RWPE1 (cell line): ENCODE results near the gene FGF12.

Source experiments
- CTCF ChIA-PET: fragments of 350-600 bp; sonication (Branson Sonifier 250); formaldehyde crosslinking; extraction: SDS; loops from one replicate; lab custom pipeline; 2021; lab: Yijun Ruan, JAX
- POLR2A ChIA-PET: fragments of 400-600 bp; formaldehyde crosslinking; extraction: SDS; loops from one replicate; lab custom pipeline; 2020; ENCODE audit warnings: antibody characterized with exemption; ENCODE audit not compliant: low non-redundant PET; lab: Yijun Ruan, JAX
- DNase-seq: peaks from one replicate; pipeline ENCODE4 v3.0.0; 2012; ENCODE audit warnings: low spot score
- H3K27ac ChIP-seq: fragments of 450-650 bp; 2 replicates; pipeline ENCODE4 v1.5.1; 2017
- TF ChIP-seq, protein P1 (sequence below): fragments of 450-650 bp; conservative IDR thresholded peaks from 2 replicates; pipeline ENCODE4 v1.5.1; 2017; ENCODE audit warnings: low read depth, mild to moderate bottlenecking

FGF12 gene

GRCh38 chr3:192303235-192303634 lies 424.1 kb downstream of the FGF12 start:
- ChIA-PET CTCF (no interaction called here), POLR2A (no interaction called here)
- H3K27ac ChIP-seq: no peak overlapping the region
- TF ChIP-seq, protein P1, sequence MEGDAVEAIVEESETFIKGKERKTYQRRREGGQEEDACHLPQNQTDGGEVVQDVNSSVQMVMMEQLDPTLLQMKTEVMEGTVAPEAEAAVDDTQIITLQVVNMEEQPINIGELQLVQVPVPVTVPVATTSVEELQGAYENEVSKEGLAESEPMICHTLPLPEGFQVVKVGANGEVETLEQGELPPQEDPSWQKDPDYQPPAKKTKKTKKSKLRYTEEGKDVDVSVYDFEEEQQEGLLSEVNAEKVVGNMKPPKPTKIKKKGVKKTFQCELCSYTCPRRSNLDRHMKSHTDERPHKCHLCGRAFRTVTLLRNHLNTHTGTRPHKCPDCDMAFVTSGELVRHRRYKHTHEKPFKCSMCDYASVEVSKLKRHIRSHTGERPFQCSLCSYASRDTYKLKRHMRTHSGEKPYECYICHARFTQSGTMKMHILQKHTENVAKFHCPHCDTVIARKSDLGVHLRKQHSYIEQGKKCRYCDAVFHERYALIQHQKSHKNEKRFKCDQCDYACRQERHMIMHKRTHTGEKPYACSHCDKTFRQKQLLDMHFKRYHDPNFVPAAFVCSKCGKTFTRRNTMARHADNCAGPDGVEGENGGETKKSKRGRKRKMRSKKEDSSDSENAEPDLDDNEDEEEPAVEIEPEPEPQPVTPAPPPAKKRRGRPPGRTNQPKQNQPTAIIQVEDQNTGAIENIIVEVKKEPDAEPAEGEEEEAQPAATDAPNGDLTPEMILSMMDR: no peak
- DNase-seq: no peak

DNA sequence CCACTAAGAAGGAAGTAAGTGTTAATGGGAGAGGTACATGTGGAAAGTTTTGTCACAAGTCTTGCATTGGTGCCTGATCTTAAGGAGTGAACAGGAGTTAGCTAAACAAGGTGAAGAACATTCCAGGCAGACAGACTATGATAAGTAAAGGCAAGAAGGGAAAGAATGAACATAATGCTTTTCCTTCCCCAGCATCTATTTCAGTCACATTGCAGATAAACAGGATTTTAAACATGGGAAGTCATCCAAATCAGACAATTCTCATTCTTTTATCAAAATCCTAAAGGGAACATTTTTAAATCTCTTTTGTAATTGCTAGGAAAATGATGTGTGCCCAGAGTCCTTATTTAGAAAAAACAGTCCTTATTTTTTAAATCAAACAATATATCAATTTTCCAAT lies 424.6 kb downstream of the FGF12 start:
- POLR2A ChIA-PET: no interaction called here
- CTCF ChIA-PET: no interaction called here
- no peak for DNase-seq
- TF ChIP-seq, protein P1: no peak
- H3K27ac ChIP-seq: no peak overlapping the region

GRCh38 chr3:192299921-192300320 lies 427.4 kb downstream of the FGF12 start:
- no peak overlapping the region for H3K27ac ChIP-seq
- ChIA-PET CTCF (no interaction called here), POLR2A (no interaction called here)
- no peak for DNase-seq
- TF ChIP-seq, protein P1: no peak

- POLR2A ChIA-PET: no interaction called here
- CTCF ChIA-PET: no interaction called here
Measured at GRCh38 chr3:192296845-192297244, 430.5 kb downstream of the FGF12 start.

DNA sequence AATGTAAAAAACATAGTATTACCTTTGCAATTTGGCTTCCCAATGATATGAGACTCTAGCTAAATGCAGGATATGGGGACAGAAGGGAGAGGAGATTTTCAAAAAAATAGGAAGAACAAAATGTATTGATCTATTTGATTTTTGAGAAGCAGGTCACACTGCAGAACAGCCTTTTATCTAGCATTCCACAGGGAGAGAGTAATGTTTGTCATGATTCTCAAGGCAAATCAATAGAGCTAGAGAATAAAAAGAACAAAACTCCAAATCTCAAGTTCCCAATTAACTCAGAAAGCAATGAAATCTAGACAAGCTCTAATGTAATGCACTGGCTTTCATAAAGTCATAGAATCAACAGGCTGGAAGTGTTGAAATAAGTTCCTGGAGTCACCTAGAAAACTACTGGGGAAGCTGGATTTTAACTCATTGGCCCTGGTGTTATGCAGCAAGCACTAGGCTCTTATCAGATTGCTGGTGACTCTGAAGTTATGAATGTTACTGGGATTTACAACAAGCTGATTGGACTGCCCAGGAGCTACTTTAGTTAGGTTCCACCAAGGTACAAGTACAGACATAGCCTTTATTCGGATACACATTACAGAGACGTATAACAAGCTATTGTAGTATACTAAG lies 442.8 kb downstream of the FGF12 start:
- DNase-seq: no peak
- H3K27ac ChIP-seq: no peak overlapping the region
- ChIA-PET POLR2A (no interaction called here), CTCF (no interaction called here)
- TF ChIP-seq, protein P1: no peak

More at GRCh38 chr3:192296845-192297244, 430.5 kb downstream of the FGF12 start:
- no peak for DNase-seq
- no peak overlapping the region for H3K27ac ChIP-seq
- TF ChIP-seq, protein P1: no peak

DNA sequence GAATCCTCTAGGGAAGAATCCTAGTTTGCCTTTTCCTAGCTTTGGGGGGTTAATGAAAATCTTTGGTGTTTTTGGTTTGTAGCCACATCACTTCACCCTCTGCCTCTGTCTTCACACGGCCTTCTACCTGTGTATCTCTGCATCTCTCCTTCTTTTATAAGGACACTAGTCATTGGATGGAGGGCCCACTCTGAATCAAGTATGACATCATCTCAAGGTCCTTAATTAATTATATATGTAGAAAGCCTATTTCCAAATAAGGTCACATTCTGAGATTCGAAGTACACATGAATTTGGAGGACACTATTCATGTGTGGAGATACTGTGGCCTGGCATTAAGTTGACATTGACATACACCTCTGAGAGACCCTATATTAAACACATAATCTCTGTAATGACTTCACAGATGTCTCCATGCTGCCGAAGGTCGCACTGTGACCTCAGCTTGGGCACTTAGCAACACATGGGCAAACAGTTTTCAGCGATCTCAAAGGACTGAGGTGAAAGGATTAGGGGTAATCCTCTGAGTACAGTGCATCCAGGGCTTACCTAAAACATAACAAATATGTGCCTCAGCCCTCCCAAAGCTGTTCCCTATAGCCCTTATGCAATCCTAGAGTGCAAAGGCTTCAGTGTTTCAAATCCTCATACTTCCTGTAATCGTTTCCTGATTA lies 446.0 kb downstream of the FGF12 start:
- TF ChIP-seq, protein P1: no peak
- DNase-seq: no peak
- POLR2A ChIA-PET: no interaction called here
- CTCF ChIA-PET: no interaction called here
- no peak overlapping the region for H3K27ac ChIP-seq
